Hepatocyte (in vitro differentiated cells): Measurements from ENCODE around the gene INTS11.

Experiments used
- EZH2 ChIP-seq: fragments of 200-600 bp; sonication (generic); IDR thresholded peaks from 2 replicates; pipeline ENCODE4 v1.6.1; 2016; ENCODE audit warnings: antibody characterized with exemption, mild to moderate bottlenecking, borderline replicate concordance
- EZH2phosphoT487 ChIP-seq: fragments of 200-600 bp; sonication (generic); IDR thresholded peaks from one replicate; pipeline ENCODE4 v1.6.1; 2018; ENCODE audit warnings: antibody characterized with exemption, mild to moderate bottlenecking, low read depth, moderate library complexity; ENCODE audit not compliant: unreplicated experiment, severe bottlenecking
- TF ChIP-seq, protein P1 (sequence below): fragments of 200-600 bp; sonication (generic); IDR thresholded peaks from 2 replicates; pipeline ENCODE4 v1.5.1; 2016; ENCODE audit warnings: antibody characterized with exemption, mild to moderate bottlenecking; ENCODE audit not compliant: poor library complexity

DNA sequence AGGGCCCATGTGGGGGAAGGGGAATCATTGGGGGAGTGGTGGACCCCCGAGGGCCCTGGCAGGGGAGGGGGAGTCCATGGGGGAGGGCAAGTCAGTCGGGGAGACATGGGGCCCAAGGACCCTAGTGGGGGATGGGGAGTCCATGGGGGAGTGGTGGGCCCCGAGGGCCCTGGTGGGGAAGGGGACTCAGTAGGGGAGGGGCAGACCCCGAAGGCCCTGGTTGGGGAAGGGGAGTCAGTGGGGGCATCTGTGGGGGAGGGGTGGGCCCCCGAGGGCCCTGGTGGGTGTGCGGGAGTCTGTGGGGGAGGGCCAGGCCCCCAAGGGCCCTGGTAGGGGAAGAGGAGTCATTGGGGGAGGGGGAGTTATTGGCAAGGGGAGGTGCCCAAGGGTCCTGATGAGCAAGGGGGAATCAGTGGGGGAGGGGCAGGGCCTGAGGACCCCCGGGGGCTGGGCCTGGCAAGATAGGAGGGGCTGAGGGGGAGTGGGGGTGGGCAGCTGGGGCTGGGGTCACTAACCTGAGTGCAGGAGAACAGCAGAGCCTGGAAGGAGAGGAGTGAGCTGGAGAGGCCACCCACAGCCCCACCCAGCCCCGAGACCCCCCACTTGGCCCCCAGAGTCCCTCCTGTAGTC is 31.8 kb upstream of the INTS11 start:
- TF ChIP-seq, protein P1, sequence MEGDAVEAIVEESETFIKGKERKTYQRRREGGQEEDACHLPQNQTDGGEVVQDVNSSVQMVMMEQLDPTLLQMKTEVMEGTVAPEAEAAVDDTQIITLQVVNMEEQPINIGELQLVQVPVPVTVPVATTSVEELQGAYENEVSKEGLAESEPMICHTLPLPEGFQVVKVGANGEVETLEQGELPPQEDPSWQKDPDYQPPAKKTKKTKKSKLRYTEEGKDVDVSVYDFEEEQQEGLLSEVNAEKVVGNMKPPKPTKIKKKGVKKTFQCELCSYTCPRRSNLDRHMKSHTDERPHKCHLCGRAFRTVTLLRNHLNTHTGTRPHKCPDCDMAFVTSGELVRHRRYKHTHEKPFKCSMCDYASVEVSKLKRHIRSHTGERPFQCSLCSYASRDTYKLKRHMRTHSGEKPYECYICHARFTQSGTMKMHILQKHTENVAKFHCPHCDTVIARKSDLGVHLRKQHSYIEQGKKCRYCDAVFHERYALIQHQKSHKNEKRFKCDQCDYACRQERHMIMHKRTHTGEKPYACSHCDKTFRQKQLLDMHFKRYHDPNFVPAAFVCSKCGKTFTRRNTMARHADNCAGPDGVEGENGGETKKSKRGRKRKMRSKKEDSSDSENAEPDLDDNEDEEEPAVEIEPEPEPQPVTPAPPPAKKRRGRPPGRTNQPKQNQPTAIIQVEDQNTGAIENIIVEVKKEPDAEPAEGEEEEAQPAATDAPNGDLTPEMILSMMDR: no peak
- TF ChIP-seq EZH2 (no peak), EZH2phosphoT487 (no peak)
